ENCODE results near the gene RTN4R.
"Not testable (repeated sequence)": the region's sequence is repeated elsewhere in the genome, so short reads cannot be mapped to it uniquely, and the experiment has no call there.

Gene RTN4R

DNA sequence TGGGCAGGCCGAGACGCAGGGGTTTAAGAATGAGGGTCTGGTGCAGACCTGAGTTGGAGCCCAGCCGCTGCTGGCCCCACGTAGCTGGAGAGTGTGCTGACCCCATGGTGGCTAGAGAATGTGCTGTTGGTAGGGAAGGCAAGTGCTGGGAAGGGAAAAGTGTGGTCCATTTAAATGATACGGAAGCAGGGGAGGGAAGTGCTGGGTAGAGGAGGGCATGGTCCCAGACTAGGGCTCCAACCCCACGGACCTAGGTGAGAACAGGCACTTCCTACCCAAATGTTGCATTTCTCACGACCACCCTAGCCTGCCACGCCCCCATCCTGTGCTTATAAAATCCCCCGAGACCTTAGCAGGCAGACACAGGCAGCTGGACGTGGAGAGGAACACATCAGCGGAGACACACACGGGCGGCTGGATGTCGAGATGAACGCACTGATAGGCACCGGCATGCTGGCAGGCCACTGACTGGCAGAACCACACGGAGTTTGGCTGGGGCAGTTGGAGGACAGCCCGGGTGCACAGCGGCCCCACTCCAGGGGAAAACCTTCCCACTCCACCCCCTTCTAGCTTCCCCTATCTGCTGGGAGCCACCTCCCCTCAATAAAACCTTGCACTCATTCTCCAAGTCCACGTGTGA, 18.8 kb upstream of the RTN4R start:
- not testable (repeated sequence) for H2AFZ ChIP-seq (ENCODE audit: low read length); H3K23ac ChIP-seq (ENCODE audit: low read depth, low read length, poor library complexity); H2BK15ac ChIP-seq (ENCODE audit: low read length); H3K27ac ChIP-seq (replicated peaks; ENCODE audit: low read length); H3K4me3 ChIP-seq (ENCODE audit: low read length in 2 of 2); H2BK5ac ChIP-seq (ENCODE audit: low read length); H3K4ac ChIP-seq (ENCODE audit: low read length); DNase-seq (ENCODE audit: low spot score); H4K8ac ChIP-seq (ENCODE audit: low read depth, low read length); H3K9ac ChIP-seq (ENCODE audit: low read depth, low read length, poor library complexity); H4K91ac ChIP-seq (ENCODE audit: low read depth, low read length, poor library complexity); H3K14ac ChIP-seq (ENCODE audit: low read length); H3K18ac ChIP-seq (ENCODE audit: low read length); H2AK5ac ChIP-seq (ENCODE audit: low read depth, low read length); H3K79me1 ChIP-seq (ENCODE audit: low read depth, low read length); H2BK120ac ChIP-seq (ENCODE audit: low read depth, low read length); H3K36me3 ChIP-seq (replicated peaks in 1 of 2; ENCODE audit: control insufficient read depth in 2 of 2, insufficient read depth in 2 of 2, low read length in 2 of 2); H3K9me3 ChIP-seq (replicated peaks in 1 of 2; ENCODE audit: control insufficient read depth in 2 of 2, insufficient read depth in 1 of 2, low read depth in 1 of 2, low read length in 2 of 2); H3K4me2 ChIP-seq (ENCODE audit: insufficient read depth, low read length, poor library complexity, severe bottlenecking); H2BK12ac ChIP-seq (ENCODE audit: low read length)
- no CpG with 5 or more reads among the region's 20 CpGs for WGBS, 2 donors (ENCODE audit: extremely low coverage in 2 of 2, insufficient read length in 2 of 2, insufficient replicate concordance in 1 of 2)
- Histone ChIP-seq H3K4me1 (ENCODE audit: control insufficient read depth in 2 of 2, insufficient read depth in 1 of 2, low read depth in 1 of 2, low read length in 2 of 2) (peaks cover 0 to 16% of the 10 kb centered on the region in 2 donors), H3K27me3 (ENCODE audit: control insufficient read depth in 3 of 3, insufficient read depth in 3 of 3, low read depth in 1 of 3, low read length in 3 of 3) (peaks cover 0 to 38% (median 2%) of the 10 kb centered on the region in 3 experiments)

DNA sequence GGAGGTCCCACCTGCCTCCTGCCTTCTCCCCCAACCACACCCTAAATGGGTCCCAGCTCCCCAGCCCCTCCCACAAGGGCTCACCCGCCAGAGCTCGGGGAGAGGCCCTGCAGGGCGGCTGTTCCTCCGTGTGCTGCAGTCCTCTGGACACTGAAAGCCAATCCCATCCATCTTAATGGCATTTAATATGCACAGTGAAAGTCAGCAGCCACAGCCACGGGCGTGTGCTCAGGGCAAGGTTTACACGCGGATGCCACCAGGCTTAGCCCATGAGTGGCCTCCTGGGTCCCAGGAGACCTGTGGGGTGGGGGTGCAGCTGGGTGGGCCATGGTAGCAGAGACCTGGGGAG, 18.2 kb upstream of the RTN4R start:
- no CpG with 5 or more reads among the region's 8 CpGs for WGBS, 2 donors (ENCODE audit: extremely low coverage in 2 of 2, insufficient read length in 2 of 2, insufficient replicate concordance in 1 of 2)
- H3K14ac ChIP-seq (ENCODE audit: low read length); H3K9ac ChIP-seq (ENCODE audit: low read depth, low read length, poor library complexity); H3K4me3 ChIP-seq (ENCODE audit: low read length in 2 of 2); H2BK120ac ChIP-seq (ENCODE audit: low read depth, low read length); H2BK12ac ChIP-seq (ENCODE audit: low read length); H2AK5ac ChIP-seq (ENCODE audit: low read depth, low read length); H4K8ac ChIP-seq (ENCODE audit: low read depth, low read length); DNase-seq (ENCODE audit: low spot score); H3K9me3 ChIP-seq (replicated peaks in 1 of 2; ENCODE audit: control insufficient read depth in 2 of 2, insufficient read depth in 1 of 2, low read depth in 1 of 2, low read length in 2 of 2); H2AFZ ChIP-seq (ENCODE audit: low read length); H2BK15ac ChIP-seq (ENCODE audit: low read length); H3K36me3 ChIP-seq (replicated peaks in 1 of 2; ENCODE audit: control insufficient read depth in 2 of 2, insufficient read depth in 2 of 2, low read length in 2 of 2); H3K4ac ChIP-seq (ENCODE audit: low read length); H2BK5ac ChIP-seq (ENCODE audit: low read length); H4K91ac ChIP-seq (ENCODE audit: low read depth, low read length, poor library complexity); H3K27ac ChIP-seq (replicated peaks; ENCODE audit: low read length); H3K18ac ChIP-seq (ENCODE audit: low read length); H3K79me1 ChIP-seq (ENCODE audit: low read depth, low read length); H3K4me2 ChIP-seq (ENCODE audit: insufficient read depth, low read length, poor library complexity, severe bottlenecking); H3K23ac ChIP-seq (ENCODE audit: low read depth, low read length, poor library complexity): not testable (repeated sequence)
- H3K27me3 ChIP-seq (ENCODE audit: control insufficient read depth in 3 of 3, insufficient read depth in 3 of 3, low read depth in 1 of 3, low read length in 3 of 3) = peaks cover 0 to 32% (median 2%) of the 10 kb centered on the region in 3 experiments
- peaks cover 5 to 14% of the 10 kb centered on the region in 2 donors for H3K4me1 ChIP-seq (ENCODE audit: control insufficient read depth in 2 of 2, insufficient read depth in 1 of 2, low read depth in 1 of 2, low read length in 2 of 2)

DNA sequence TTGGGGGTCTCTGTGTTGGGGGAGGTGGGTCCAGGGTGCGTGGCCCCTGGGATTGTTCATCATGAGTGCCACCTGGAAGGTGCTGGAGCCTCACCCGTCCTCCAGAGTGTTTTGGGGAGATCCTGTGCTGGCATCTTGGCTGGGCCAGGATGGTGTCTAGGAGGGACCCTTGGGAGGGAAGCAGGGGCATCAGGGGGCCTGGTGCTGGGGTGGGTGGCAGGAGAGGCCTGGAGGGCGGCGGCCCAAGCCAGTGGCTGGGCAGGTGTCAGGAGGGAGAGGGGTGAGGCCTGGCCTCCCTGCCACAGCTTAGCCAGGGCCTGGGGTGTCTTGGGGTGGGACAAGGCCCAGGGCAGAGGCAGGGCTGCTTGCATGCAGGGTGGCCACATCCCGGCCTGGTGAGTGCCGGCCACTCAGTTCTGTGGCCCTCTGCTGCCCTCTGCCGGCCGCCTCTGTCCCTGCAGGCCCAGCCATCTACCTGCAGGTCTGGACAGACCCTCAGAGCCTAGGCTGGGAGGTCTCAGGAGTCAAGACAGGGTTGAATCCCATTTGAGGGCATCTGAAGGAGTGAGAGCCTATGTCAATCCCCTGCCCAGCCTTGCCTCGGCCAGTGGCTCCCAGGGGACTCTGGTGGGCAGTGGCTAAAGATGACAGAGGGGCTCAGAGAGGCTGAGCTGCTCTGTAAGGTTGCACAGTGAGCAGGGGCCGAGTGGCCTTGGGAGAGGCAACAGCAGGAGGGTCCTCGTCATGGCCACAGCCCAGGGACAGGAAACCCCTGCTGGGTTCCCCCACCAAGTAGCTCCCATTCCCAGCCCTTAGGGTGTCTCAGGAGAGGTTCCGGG, 17.6 kb upstream of the RTN4R start:
- no CpG with 5 or more reads among the region's 12 CpGs for whole genome bisulfite sequencing, 2 donors (ENCODE audit: extremely low coverage in 2 of 2, insufficient read length in 2 of 2, insufficient replicate concordance in 1 of 2)
- DNase-seq (ENCODE audit: low spot score) = not testable (repeated sequence)

DNA sequence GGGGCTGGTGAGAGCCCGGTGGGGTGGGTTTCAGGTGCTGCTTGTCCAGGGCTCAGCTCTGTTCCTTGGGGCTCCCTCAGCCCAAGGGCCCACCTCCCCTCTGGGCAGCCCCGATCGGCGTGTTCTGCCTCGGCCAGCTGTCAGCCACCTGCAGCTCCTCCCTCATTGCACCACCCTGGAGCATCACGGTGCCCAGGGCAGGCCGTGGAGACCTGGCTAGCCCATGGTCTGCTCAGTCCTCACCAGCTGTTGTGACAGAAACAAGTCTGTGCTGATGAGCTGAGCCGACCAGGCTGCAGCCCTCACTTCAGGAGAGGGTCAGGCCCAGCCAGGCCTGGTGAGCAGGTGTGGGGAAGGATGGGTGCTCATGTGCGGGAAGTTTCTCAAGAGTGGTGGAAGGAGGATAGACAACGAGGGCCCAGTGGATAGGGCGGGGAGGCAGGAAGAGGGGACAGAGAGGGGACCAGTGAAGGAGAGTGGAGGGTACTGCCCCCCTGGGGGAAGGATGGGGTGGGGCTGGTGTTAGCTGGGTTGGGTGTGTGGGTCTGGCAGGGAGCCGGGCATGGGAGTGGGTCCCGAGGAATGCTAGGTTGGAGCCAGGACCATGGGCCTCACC, 16.5 kb upstream of the RTN4R start:
- no peaks in the 10 kb centered on the region for H3K36me3 ChIP-seq (replicated peaks in 1 of 2; ENCODE audit: control insufficient read depth in 2 of 2, insufficient read depth in 2 of 2, low read length in 2 of 2)
- no peak overlapping the region for H3K27ac ChIP-seq (replicated peaks; ENCODE audit: low read length)
- no peak overlapping the region for H2BK120ac ChIP-seq (ENCODE audit: low read depth, low read length)
- H4K91ac ChIP-seq (ENCODE audit: low read depth, low read length, poor library complexity) = no peak overlapping the region
- peaks cover 2% of the 10 kb centered on the region for H3K79me1 ChIP-seq (ENCODE audit: low read depth, low read length)
- H3K18ac ChIP-seq (ENCODE audit: low read length) = peak overlapping the region; percentile 48
- no peak overlapping the region for H3K4me3 ChIP-seq (ENCODE audit: low read length in 2 of 2)
- no peak for DNase-seq (ENCODE audit: low spot score)
- H3K4ac ChIP-seq (ENCODE audit: low read length) = no peak overlapping the region
- peak overlapping the region; percentile 85 for H2BK15ac ChIP-seq (ENCODE audit: low read length)
- H3K23ac ChIP-seq (ENCODE audit: low read depth, low read length, poor library complexity) = peak overlapping the region; percentile 85
- peak overlapping the region; percentile 31 for H3K14ac ChIP-seq (ENCODE audit: low read length)
- no peak overlapping the region for H4K8ac ChIP-seq (ENCODE audit: low read depth, low read length)
- peaks cover 0 to 15% (median 0%) of the 10 kb centered on the region in 3 experiments for H3K27me3 ChIP-seq (ENCODE audit: control insufficient read depth in 3 of 3, insufficient read depth in 3 of 3, low read depth in 1 of 3, low read length in 3 of 3)
- no peak overlapping the region for H2AFZ ChIP-seq (ENCODE audit: low read length)
- H3K4me1 ChIP-seq (ENCODE audit: control insufficient read depth in 2 of 2, insufficient read depth in 1 of 2, low read depth in 1 of 2, low read length in 2 of 2) = peaks cover 14 to 17% of the 10 kb centered on the region in 2 donors
- H2AK5ac ChIP-seq (ENCODE audit: low read depth, low read length) = peak overlapping the region; percentile 96
- peak overlapping the region; percentile 41 for H2BK12ac ChIP-seq (ENCODE audit: low read length)
- H3K9ac ChIP-seq (ENCODE audit: low read depth, low read length, poor library complexity) = no peak overlapping the region
- no CpG with 5 or more reads among the region's 13 CpGs for WGBS, 2 donors (ENCODE audit: extremely low coverage in 2 of 2, insufficient read length in 2 of 2, insufficient replicate concordance in 1 of 2)
- no peak overlapping the region for H3K4me2 ChIP-seq (ENCODE audit: insufficient read depth, low read length, poor library complexity, severe bottlenecking)
- no peak overlapping the region for H2BK5ac ChIP-seq (ENCODE audit: low read length)
- H3K9me3 ChIP-seq (replicated peaks in 1 of 2; ENCODE audit: control insufficient read depth in 2 of 2, insufficient read depth in 1 of 2, low read depth in 1 of 2, low read length in 2 of 2) = no peaks in the 10 kb centered on the region

More for the DNA sequence above, 17.6 kb upstream of the RTN4R start:
- H3K4me2 ChIP-seq (ENCODE audit: insufficient read depth, low read length, poor library complexity, severe bottlenecking); H3K4ac ChIP-seq (ENCODE audit: low read length); H2BK120ac ChIP-seq (ENCODE audit: low read depth, low read length); H3K27ac ChIP-seq (replicated peaks; ENCODE audit: low read length); H3K79me1 ChIP-seq (ENCODE audit: low read depth, low read length); H4K91ac ChIP-seq (ENCODE audit: low read depth, low read length, poor library complexity); H2AFZ ChIP-seq (ENCODE audit: low read length); H3K9me3 ChIP-seq (replicated peaks in 1 of 2; ENCODE audit: control insufficient read depth in 2 of 2, insufficient read depth in 1 of 2, low read depth in 1 of 2, low read length in 2 of 2); H2BK12ac ChIP-seq (ENCODE audit: low read length); H3K14ac ChIP-seq (ENCODE audit: low read length); H2BK15ac ChIP-seq (ENCODE audit: low read length); H3K4me3 ChIP-seq (ENCODE audit: low read length in 2 of 2); H3K9ac ChIP-seq (ENCODE audit: low read depth, low read length, poor library complexity); H4K8ac ChIP-seq (ENCODE audit: low read depth, low read length); H3K36me3 ChIP-seq (replicated peaks in 1 of 2; ENCODE audit: control insufficient read depth in 2 of 2, insufficient read depth in 2 of 2, low read length in 2 of 2): not testable (repeated sequence)
- peak overlapping the region; percentile 80 for H3K23ac ChIP-seq (ENCODE audit: low read depth, low read length, poor library complexity)
- H3K27me3 ChIP-seq (ENCODE audit: control insufficient read depth in 3 of 3, insufficient read depth in 3 of 3, low read depth in 1 of 3, low read length in 3 of 3) = peaks cover 0 to 26% (median 2%) of the 10 kb centered on the region in 3 experiments
- H3K18ac ChIP-seq (ENCODE audit: low read length) = peak overlapping the region; percentile 17
- H2AK5ac ChIP-seq (ENCODE audit: low read depth, low read length) = peak overlapping the region; percentile 96
- peaks cover 9 to 14% of the 10 kb centered on the region in 2 donors for H3K4me1 ChIP-seq (ENCODE audit: control insufficient read depth in 2 of 2, insufficient read depth in 1 of 2, low read depth in 1 of 2, low read length in 2 of 2)
- H2BK5ac ChIP-seq (ENCODE audit: low read length) = peak overlapping the region; percentile 48
